ENCODE results near the gene SLC2A13.

- TF ChIP-seq FOXP2 (optimal IDR thresholded peaks at IDR 0.05; ENCODE audit: control extremely low read depth, extremely low read length, insufficient read depth), result no peak
- TF ChIP-seq POLR2AphosphoS5 (IDR thresholded peaks at IDR 0.05; ENCODE audit: borderline replicate concordance, low read depth, low read length), result no peak
- no peak for TF ChIP-seq EZH2 (IDR thresholded peaks at IDR 0.05)
Observed at GRCh38 chr12:39984670-39985069, 121.2 kb downstream of the SLC2A13 start.

Data from SK-N-MC (cell line).